Panc1 (cell line): ENCODE data around the gene GATD1. TPM values are rescaled to one million over a fixed set of nuclear protein-coding genes. Genes with fewer than 3 reads are reported as not detected.

ENCODE experiments used
- ATAC-seq: fragments of 200-7000 bp; cut with Tn5 transposase; 2 replicates; pipeline ENCODE4 v1.9.1; 2020; ENCODE audit warnings: mild to moderate bottlenecking, moderate library complexity
- BruUV-seq: library from RNA; stranded (reverse); fragments of 400-500 nt; replicated peaks from 2 replicates; lab custom pipeline; 2021; lab: Mats Ljungman, UMichigan
- CTCF ChIA-PET: fragments of 300-600 bp; sonication (Branson Sonifier 250); formaldehyde crosslinking; loops from one replicate; lab custom pipeline; 2022; ENCODE audit warnings: antibody characterized with exemption; lab: Charles Lee
- POLR2A ChIA-PET: fragments of 300-600 bp; sonication (Branson Sonifier 250); formaldehyde crosslinking; loops from one replicate; lab custom pipeline; 2022; ENCODE audit warnings: antibody characterized with exemption; lab: Charles Lee
- DNase-seq: peaks from one replicate; pipeline ENCODE4 v3.0.0-alpha.2; 2010; ENCODE audit warnings: low read depth, low spot score
- H3K27ac ChIP-seq: 2 replicates; pipeline ENCODE4 v1.5.1; 2011; ENCODE audit warnings: mild to moderate bottlenecking, low read length, inconsistent platforms
- H3K27me3 ChIP-seq: fragments of 200-500 bp; sonication (Bioruptor generic); 2 replicates; pipeline ENCODE4 v1.6.0; 2014; ENCODE audit warnings: low read length, inconsistent platforms; ENCODE audit not compliant: control insufficient read depth, insufficient read depth
- H3K36me3 ChIP-seq: fragments of 200-500 bp; sonication (Bioruptor generic); 2 replicates; pipeline ENCODE4 v1.5.1; 2014; ENCODE audit warnings: inconsistent platforms, mild to moderate bottlenecking, low read length, moderate library complexity; ENCODE audit not compliant: control insufficient read depth, insufficient read depth
- H3K4me1 ChIP-seq: 2 replicates; pipeline ENCODE4 v1.5.1; 2011; ENCODE audit warnings: inconsistent platforms, mild to moderate bottlenecking, low read length, moderate library complexity; ENCODE audit not compliant: control insufficient read depth, insufficient read depth
- H3K4me3 ChIP-seq, 2 experiments: 2 replicates each; pipeline ENCODE4 v1.5.1; 2011 to 2012; ENCODE audit warnings: low read depth in 2 of 2, low read length in 2 of 2, mild to moderate bottlenecking in 2 of 2, inconsistent platforms in 1 of 2, moderate library complexity in 1 of 2
- H3K9me3 ChIP-seq: fragments of 200-500 bp; sonication (Bioruptor generic); 2 replicates; pipeline ENCODE4 v1.5.1; 2014; ENCODE audit warnings: low read depth, mild to moderate bottlenecking, inconsistent platforms, low read length, moderate library complexity; ENCODE audit not compliant: control insufficient read depth, insufficient read depth
- CTCF ChIP-seq: fragments of 450-650 bp; IDR thresholded peaks from 2 replicates; pipeline ENCODE4 v1.5.1; 2017; ENCODE audit warnings: mild to moderate bottlenecking
- POLR2AphosphoS5 ChIP-seq: IDR thresholded peaks from 2 replicates; pipeline ENCODE4 v1.6.1; 2012; ENCODE audit warnings: mild to moderate bottlenecking, low read depth, low read length, moderate library complexity
- REST ChIP-seq, 2 experiments: IDR thresholded peaks; 2 replicates each; pipeline ENCODE4 v1.6.1; 2011 to 2012; ENCODE audit warnings: low read depth in 2 of 2, control low read depth in 1 of 2, low read length in 1 of 2, mild to moderate bottlenecking in 1 of 2, moderate library complexity in 1 of 2; ENCODE audit not compliant: insufficient read depth in 1 of 2
- SIN3A ChIP-seq: IDR thresholded peaks from 2 replicates; pipeline ENCODE4 v1.6.1; 2012; ENCODE audit warnings: low read depth, mild to moderate bottlenecking, low read length, moderate library complexity, borderline replicate concordance; ENCODE audit not compliant: insufficient read depth
- TCF7L2 ChIP-seq: IDR thresholded peaks from 2 replicates; pipeline ENCODE4 v1.6.1; 2011; ENCODE audit warnings: mild to moderate bottlenecking, low read depth, low read length, inconsistent platforms
- in situ Hi-C: cut with HindIII; loops from 2 replicates; pipeline ENCODE4 v1.10.0; 2016; ENCODE audit warnings: low sequenced_read_pairs, low pct_unique_long_range_greater_than_20kb
- intact Hi-C: fragments of 100-400 bp; cut with micrococcal nuclease; formaldehyde crosslinking; loops from one replicate; pipeline ENCODE4 v1.10.0; 2022; ENCODE audit not compliant: unreplicated experiment
- total RNA-seq: library from RNA; stranded (reverse); gene quantifications from one replicate; pipeline ENCODE4 v1.2.1, GENCODE V29; 2021; ENCODE audit not compliant: unreplicated experiment

GATD1 gene
- total RNA-seq, 1 experiment from 2014 or later = 229 TPM

DNA sequence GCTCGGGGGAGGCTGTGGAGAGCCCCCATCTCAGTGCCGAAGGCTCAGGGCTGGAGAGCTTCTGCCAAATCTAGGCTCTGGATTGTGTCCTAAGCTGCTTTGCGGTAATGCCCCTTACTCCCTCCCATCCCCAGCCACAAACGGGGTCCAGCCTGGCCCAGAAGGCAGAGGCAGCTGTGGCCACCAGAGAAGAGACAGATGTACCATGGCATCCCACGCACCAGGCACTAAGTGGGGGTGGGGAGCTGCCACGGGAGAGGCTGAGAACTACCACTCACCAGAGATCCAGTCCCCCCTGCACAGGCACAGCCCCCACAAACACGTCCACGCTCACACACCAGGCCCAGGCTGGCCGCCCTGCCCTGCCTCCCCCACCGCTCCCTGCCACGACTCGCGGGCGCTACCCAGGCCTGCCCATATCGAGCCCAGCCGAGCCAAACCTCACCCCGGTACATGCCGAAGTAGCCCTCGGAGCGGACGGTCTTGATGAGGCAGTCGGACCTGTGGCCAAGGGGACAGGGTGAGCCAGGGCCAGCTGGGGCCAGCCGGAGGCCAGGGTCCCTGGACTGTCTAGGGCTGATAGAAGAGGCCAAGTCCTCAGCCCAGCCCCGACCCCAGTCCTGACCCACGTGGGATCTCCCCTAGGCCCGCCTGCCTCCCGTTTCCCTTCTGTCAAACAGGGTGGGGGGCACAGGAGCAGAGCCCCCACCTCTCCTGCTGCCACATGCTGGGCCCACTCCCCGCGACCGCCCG lies 16.9 kb upstream of the GATD1 start:
- ATAC-seq (no peak), DNase-seq (no peak)
- Histone ChIP-seq H3K27ac (peak overlapping the region; percentile 93), H3K4me1 (peaks cover 56% of the 10 kb centered on the region), H3K9me3 (no peaks in the 10 kb centered on the region), H3K4me3 (peak overlapping the region; percentile 71 to 86), H3K27me3 (no peaks in the 10 kb centered on the region), H3K36me3 (no peaks in the 10 kb centered on the region; the same call in none of the 2 replicates)
- no TSS peak for BruUV-seq
- TF ChIP-seq POLR2AphosphoS5 (no peak), REST (IDR thresholded peaks at IDR 0.05; ENCODE audit: insufficient read depth in 1 of 2, low read depth in 2 of 2, low read length in 1 of 2) (no peak), TCF7L2 (no peak), CTCF (no peak), SIN3A (no peak; the same call in 1 of the 2 replicates)
- CTCF ChIA-PET = interaction anchor here (0.7 kb wide), 1 partner anchor 78 kb away, joined by 6 read pairs; no protein-coding TSS in a partner anchor
- POLR2A ChIA-PET = no interaction called here
- in situ Hi-C loops = no loop called here
- intact Hi-C loops = no loop called here

DNA sequence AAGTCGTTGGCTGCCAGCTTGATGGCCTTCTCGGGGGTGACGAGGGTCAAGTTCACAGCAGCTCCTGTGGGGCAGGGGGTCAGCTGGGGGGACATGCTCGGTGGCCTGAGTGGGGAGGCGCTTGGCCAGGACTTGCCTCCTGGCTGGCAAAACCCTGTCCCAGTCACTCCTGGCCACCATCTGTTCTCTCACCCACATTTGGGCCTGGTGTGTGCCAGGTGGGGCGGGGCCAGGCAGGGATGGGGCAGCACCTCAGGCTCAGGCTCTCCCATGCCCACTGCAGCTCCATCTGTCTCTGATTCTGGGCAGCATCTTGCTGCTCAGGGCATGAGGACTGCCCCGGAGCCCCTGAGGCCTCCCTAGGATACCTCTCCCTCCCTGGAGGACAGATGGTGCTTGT lies 16.3 kb upstream of the GATD1 start:
- peaks cover 56% of the 10 kb centered on the region for H3K4me1 ChIP-seq
- POLR2A ChIA-PET = no interaction called here
- no peak overlapping the region for H3K4me3 ChIP-seq
- no peak for DNase-seq
- no peak for ATAC-seq
- in situ Hi-C loops (no loop called here), intact Hi-C loops (no loop called here)
- H3K27ac ChIP-seq = peak overlapping the region; percentile 52
- H3K27me3 ChIP-seq = no peaks in the 10 kb centered on the region
- TF ChIP-seq SIN3A = no peak
- TF ChIP-seq REST (IDR thresholded peaks at IDR 0.05; ENCODE audit: insufficient read depth in 1 of 2, low read depth in 2 of 2, low read length in 1 of 2) = no peak
- TF ChIP-seq CTCF = no peak
- TF ChIP-seq TCF7L2 = no peak
- TF ChIP-seq POLR2AphosphoS5 = no peak
- H3K9me3 ChIP-seq = no peaks in the 10 kb centered on the region
- H3K36me3 ChIP-seq = no peaks in the 10 kb centered on the region; the same call in none of the 2 replicates
- CTCF ChIA-PET = interaction anchor here (0.7 kb wide), 1 partner anchor 78 kb away, joined by 6 read pairs; no protein-coding TSS in a partner anchor
- no TSS peak for BruUV-seq
